Measurements from ENCODE around the gene PTPN4. TPM values are rescaled to one million over a fixed set of nuclear protein-coding genes. Genes with fewer than 3 reads are reported as not detected.

The PTPN4 gene
- polyA plus RNA-seq, 3 donors: 5.5 to 6.7 (median 5.7) TPM

DNA sequence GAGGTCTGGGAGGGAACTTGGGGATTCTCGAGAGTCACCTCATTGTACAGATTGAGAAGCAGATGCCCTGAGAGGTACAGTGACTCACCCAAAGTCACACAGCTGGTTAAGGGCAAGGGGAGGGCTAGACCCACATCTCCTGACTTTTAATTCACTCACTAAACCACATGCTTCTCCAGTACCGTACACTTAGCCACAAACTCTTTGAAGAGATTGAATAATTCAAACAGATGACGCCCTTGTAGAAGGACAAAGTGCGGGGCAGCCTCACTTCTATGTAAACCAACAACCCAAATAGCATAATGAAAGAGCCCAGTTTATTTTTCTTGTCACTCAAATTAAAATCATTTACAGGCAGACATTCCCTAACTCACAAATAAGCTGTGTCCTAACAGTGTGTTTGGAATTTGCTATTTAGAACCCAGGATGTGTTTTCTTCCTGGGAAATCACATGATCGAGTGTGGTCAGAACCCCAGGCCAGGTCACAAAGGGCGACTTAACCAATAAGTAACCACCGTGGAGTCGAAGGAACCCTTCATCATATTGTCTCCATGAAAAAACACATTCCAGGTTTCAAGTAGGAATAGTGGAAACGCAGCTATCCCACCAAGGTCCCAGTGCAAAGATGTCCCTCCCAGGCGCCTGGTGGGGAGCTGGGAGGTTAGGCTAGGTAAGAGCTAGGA, 35.8 kb upstream of the PTPN4 start:
- Histone ChIP-seq H3K36me3 (replicated peaks in 1 of 2; ENCODE audit: control insufficient read depth in 1 of 2, insufficient read depth in 2 of 2, low read length in 2 of 2) (no peaks in the 10 kb centered on the region), H3K27me3 (ENCODE audit: control insufficient read depth in 2 of 2, insufficient read depth in 2 of 2, low read length in 2 of 2) (no peaks in the 10 kb centered on the region), H3K4me1 (ENCODE audit: control insufficient read depth in 1 of 2, insufficient read depth in 2 of 2, low read length in 2 of 2) (no peaks in the 10 kb centered on the region), H3K4me2 (replicated peaks; ENCODE audit: extremely low read depth, low read length, poor library complexity, severe bottlenecking) (no peak overlapping the region), H3K4me3 (replicated peaks in 1 of 3; ENCODE audit: low read depth in 2 of 3, low read length in 3 of 3) (no peak overlapping the region), H3K27ac (ENCODE audit: low read depth in 1 of 2, low read length in 2 of 2) (no peak overlapping the region), H3K9ac (ENCODE audit: insufficient read depth, low read length, poor library complexity, severe bottlenecking) (no peak overlapping the region), H3K9me3 (replicated peaks in 1 of 2; ENCODE audit: control insufficient read depth in 1 of 2, insufficient read depth in 1 of 2, low read length in 2 of 2) (no peaks in the 10 kb centered on the region), H2AFZ (ENCODE audit: insufficient read depth, low read depth, low read length, poor library complexity, severe bottlenecking) (no peak overlapping the region), H4K20me1 (ENCODE audit: insufficient read depth, low read length) (no peaks in the 10 kb centered on the region), H3K79me2 (ENCODE audit: insufficient read depth, low read length) (no peaks in the 10 kb centered on the region)
- 100% methylated on average over 3 of the region's 10 CpGs for WGBS (ENCODE audit: insufficient coverage)
- TF ChIP-seq, protein P1, sequence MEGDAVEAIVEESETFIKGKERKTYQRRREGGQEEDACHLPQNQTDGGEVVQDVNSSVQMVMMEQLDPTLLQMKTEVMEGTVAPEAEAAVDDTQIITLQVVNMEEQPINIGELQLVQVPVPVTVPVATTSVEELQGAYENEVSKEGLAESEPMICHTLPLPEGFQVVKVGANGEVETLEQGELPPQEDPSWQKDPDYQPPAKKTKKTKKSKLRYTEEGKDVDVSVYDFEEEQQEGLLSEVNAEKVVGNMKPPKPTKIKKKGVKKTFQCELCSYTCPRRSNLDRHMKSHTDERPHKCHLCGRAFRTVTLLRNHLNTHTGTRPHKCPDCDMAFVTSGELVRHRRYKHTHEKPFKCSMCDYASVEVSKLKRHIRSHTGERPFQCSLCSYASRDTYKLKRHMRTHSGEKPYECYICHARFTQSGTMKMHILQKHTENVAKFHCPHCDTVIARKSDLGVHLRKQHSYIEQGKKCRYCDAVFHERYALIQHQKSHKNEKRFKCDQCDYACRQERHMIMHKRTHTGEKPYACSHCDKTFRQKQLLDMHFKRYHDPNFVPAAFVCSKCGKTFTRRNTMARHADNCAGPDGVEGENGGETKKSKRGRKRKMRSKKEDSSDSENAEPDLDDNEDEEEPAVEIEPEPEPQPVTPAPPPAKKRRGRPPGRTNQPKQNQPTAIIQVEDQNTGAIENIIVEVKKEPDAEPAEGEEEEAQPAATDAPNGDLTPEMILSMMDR (IDR thresholded peaks at IDR 0.05): no peak
- no peak overlapping the region for H3K4me3 Mint-ChIP-seq
- H3K4me1 Mint-ChIP-seq: no peaks in the 10 kb centered on the region
- no peak overlapping the region for H3K27ac Mint-ChIP-seq
- no peaks in the 10 kb centered on the region for H3K36me3 Mint-ChIP-seq
- peaks cover 0 to 6% (median 0%) of the 10 kb centered on the region in 7 donors for H3K9me3 Mint-ChIP-seq
- intact Hi-C loops (cut with micrococcal nuclease): no loop called here
- peaks cover 0 to 4% (median 2%) of the 10 kb centered on the region in 3 donors for H3K27me3 Mint-ChIP-seq (ENCODE audit: low read depth in 3 of 3)
- DNase-seq: no peak

DNA sequence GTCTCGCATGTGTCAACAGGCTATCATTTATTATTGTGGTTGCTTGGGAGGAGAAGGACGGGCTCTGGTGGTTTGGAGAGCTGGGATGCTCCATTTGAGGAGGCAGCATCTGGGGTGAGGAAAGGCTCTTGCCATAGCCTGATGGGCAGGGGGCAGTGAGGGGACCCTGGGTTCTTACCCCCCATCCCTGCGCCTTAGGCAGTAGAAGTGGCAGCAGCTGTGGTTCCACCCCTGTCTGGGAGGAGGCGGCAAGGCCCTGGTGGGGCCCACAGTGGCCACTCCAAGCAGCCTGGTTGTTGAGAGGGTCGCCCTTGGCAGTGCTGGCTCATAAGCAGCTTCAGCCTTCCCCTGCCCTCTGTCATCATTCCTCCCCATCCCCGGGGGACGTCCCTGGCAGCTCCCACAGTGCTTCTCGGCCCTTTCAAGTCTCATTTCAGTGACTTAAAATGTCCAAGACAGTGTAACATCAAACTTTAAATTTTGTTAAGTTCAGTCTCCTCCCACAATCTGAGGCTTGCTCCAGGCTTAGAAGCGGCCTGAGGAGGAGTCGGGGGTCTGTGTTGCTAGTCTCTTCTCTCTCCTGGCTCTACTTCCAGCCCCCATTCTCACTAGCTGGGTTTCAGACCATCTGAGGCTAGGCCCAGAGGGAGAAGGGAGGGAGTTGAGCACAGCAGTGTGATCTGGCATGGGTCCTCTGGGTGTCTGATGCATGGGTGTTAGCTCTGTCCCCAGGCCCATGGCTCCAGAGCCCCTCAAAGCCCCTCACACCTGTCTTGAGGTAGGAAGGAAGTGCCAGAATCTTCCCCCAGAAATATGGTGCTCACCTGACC, 34.9 kb upstream of the PTPN4 start:
- H3K9ac ChIP-seq (ENCODE audit: insufficient read depth, low read length, poor library complexity, severe bottlenecking): no peak overlapping the region
- WGBS (ENCODE audit: insufficient coverage): 94% methylated on average over 4 of the region's 10 CpGs
- Mint-ChIP-seq H3K4me3 (no peak overlapping the region), H3K9me3 (peaks cover 0 to 6% (median 0%) of the 10 kb centered on the region in 7 donors), H3K27ac (no peak overlapping the region), H3K36me3 (no peaks in the 10 kb centered on the region), H3K27me3 (ENCODE audit: low read depth in 3 of 3) (peaks cover 0 to 4% (median 4%) of the 10 kb centered on the region in 3 donors), H3K4me1 (no peaks in the 10 kb centered on the region)
- H3K36me3 ChIP-seq (replicated peaks in 1 of 2; ENCODE audit: control insufficient read depth in 1 of 2, insufficient read depth in 2 of 2, low read length in 2 of 2): no peaks in the 10 kb centered on the region
- H3K27me3 ChIP-seq (ENCODE audit: control insufficient read depth in 2 of 2, insufficient read depth in 2 of 2, low read length in 2 of 2): no peaks in the 10 kb centered on the region
- H3K9me3 ChIP-seq (replicated peaks in 1 of 2; ENCODE audit: control insufficient read depth in 1 of 2, insufficient read depth in 1 of 2, low read length in 2 of 2): no peaks in the 10 kb centered on the region
- no peak overlapping the region for H3K4me2 ChIP-seq (replicated peaks; ENCODE audit: extremely low read depth, low read length, poor library complexity, severe bottlenecking)
- no peak for DNase-seq
- intact Hi-C loops (cut with micrococcal nuclease): no loop called here
- TF ChIP-seq, protein P1 (IDR thresholded peaks at IDR 0.05): no peak
- no peaks in the 10 kb centered on the region for H3K4me1 ChIP-seq (ENCODE audit: control insufficient read depth in 1 of 2, insufficient read depth in 2 of 2, low read length in 2 of 2)
- H4K20me1 ChIP-seq (ENCODE audit: insufficient read depth, low read length): no peaks in the 10 kb centered on the region
- H3K27ac ChIP-seq (ENCODE audit: low read depth in 1 of 2, low read length in 2 of 2): no peak overlapping the region
- no peaks in the 10 kb centered on the region for H3K79me2 ChIP-seq (ENCODE audit: insufficient read depth, low read length)
- no peak overlapping the region for H2AFZ ChIP-seq (ENCODE audit: insufficient read depth, low read depth, low read length, poor library complexity, severe bottlenecking)
- no peak overlapping the region for H3K4me3 ChIP-seq (replicated peaks in 1 of 3; ENCODE audit: low read depth in 2 of 3, low read length in 3 of 3)

Data from CD14-positive monocyte (primary cell).